Right ventricle myocardium superior (tissue), 1 donor: Measurements from ENCODE around the gene MUC4. TPM values are rescaled to one million over a fixed set of nuclear protein-coding genes. Genes with fewer than 3 reads are reported as not detected.
A peak's percentile ranks its signal among the peaks of the same experiment; 100 is the strongest.
"Not testable (repeated sequence)": the region's sequence is repeated elsewhere in the genome, so short reads cannot be mapped to it uniquely, and the experiment has no call there.

Source experiments
- ATAC-seq: fragments of 200-7000 bp; cut with Tn5 transposase; one replicate; pipeline ENCODE4 v1.9.1; 2020; ENCODE audit warnings: mild to moderate bottlenecking; ENCODE audit not compliant: poor library complexity
- DNase-seq: peaks from one replicate; pipeline ENCODE4 v3.0.0-alpha.2; 2020
- intact Hi-C: fragments of 100-400 bp; cut with DNase I; formaldehyde crosslinking; loops from one replicate; pipeline ENCODE4 v1.11.2; 2022
- total RNA-seq: library from RNA; stranded (reverse); fragmentation: NEBNext Ultra II Directional; extraction: Animal tissue kit (Norgen Biotek cat#: 25700); gene quantifications from one replicate; pipeline ENCODE4 v1.2.1, GENCODE V29; 2021
- donor health status: DM: no; HTN: yes; CAD: no; lungs with severe emphysema.

MUC4 gene
- total RNA-seq, 1 donor from 2014 or later, result not detected

GRCh38 chr3:195816276-195816913 is 4.7 kb upstream of the MUC4 start:
- DNase-seq, ATAC-seq: not testable (repeated sequence)

DNA sequence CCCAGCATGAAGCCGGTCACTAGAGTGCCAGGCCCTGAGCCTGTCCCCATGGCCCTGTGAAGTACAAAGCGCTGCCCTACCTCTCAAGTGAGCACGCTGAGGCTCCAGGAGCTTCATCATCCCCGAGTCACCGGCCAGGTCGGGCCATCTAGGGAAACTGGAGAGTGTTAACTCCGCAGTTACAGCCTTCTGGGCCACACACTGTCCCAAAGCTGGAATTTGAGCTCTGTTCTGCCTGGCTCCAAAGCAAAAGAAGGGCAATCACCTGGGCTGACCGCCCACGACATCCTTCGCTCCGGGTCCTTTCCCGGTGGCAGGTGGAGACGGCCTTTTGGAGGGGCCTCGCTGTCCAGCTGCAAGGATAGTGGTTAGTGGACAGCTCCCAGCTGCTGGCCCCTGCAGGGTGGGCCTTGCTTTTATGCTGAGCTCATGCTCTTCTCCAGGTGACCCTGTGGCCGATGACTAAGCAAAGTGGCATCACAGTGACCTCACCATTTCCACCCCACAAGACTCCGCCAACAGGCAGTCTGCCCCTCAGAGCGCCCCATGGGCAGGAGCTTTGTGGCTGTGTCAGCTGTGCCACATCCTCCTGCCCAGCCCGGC is 3.5 kb upstream of the MUC4 start:
- ATAC-seq (no peak), DNase-seq (no peak)
- intact Hi-C loops, result no loop called here

More at GRCh38 chr3:195816276-195816913, 4.7 kb upstream of the MUC4 start:
- intact Hi-C loops, result not testable (repeated sequence)

DNA sequence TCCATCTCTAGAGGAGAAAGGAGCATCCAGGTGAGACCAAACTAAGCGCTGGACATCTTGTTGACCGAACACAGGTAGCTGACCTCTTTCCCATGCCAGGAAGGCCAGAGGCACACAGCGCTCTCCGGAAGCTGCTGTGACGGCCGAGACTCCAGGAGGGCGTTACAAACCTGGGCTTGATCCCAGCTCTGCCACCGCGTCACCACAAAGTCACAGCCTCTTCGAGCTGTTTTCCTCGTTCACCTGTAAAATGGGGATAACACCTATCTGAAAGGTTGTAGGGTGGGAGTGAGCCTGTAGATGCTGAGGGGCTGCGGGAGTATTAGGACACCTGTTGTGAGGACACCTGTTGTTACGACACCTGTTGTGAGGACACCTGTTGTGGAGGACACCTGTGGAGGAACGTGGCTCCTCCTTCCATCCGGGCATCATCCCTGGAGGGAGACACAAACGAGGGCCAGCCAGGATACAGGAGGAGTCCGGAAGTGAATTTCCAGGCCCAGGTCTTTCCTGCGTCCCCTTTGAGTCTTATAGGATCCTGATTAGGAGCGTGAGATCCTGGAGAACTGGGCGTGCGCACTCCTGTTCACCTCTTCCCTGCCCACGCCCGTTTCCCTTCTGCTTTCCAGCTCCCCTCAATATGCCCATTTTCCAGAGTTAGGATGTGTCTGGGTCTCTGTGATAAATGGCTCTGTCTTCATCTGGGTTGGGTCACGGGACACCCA is 2.3 kb upstream of the MUC4 start:
- intact Hi-C loops, result no loop called here
- ATAC-seq (no peak), DNase-seq (no peak)

DNA sequence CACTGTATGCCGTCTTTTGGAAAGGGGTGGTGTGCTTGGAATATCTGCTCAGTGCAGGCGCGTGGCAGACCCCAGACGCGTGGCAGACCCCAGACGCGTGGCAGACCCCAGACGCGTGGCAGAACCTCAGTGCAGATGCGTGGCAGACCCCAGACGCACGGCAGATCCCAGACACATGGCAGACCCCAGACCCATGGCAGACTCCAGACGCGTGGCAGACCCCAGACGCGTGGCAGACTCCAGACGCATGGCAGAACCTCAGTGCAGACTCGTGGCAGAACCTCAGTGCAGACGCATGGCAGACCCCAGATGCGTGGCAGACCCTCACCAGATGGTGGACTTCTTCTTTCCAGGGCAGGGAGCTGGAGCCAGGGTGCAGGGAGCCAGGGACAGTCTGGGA is 637 bp upstream of the MUC4 start:
- ATAC-seq, result no peak
- DNase-seq, result no peak
- intact Hi-C loops, result no loop called here

- intact Hi-C loops, result no loop called here
- ATAC-seq (no peak), DNase-seq (peak; percentile 9)
Measured at GRCh38 chr3:195810455-195810845, 1.3 kb downstream of the MUC4 start.

- DNase-seq (no peak), ATAC-seq (no peak)
- intact Hi-C loops, result no loop called here
Measured at GRCh38 chr3:195809796-195810454, 1.8 kb downstream of the MUC4 start.

GRCh38 chr3:195809291-195809785 is 2.4 kb downstream of the MUC4 start:
- intact Hi-C loops, result no loop called here
- DNase-seq (peak; percentile 23), ATAC-seq (no peak)

DNA sequence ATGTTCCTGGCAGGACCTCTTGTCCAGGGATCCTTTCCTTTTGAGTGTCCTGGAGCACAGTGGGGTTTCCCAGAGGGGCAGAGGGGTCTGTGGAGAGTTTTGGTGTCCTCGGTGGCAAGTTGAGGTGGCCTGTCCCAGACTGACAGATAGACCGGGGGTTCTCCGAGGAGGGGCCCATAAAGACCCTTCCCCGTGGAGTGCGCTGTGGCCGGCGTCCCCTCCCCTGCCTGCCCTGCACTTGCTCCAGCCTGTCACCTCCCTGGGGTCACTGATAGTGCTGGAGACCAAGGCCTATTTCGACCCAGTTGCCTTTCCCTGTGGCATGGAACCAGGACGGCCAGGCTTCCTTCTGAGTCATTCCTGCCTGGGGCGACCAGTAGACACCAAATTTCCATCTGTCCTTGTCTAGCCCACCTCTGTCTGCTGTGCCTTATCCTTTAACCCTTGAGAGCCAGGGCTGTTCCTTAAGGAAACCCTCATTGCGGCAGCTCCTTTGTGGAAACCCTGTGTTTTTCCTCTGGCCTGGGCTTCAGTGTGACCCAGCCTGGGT is 2.9 kb downstream of the MUC4 start:
- intact Hi-C loops, result no loop called here
- ATAC-seq, result no peak
- DNase-seq, result peak; percentile 24

DNA sequence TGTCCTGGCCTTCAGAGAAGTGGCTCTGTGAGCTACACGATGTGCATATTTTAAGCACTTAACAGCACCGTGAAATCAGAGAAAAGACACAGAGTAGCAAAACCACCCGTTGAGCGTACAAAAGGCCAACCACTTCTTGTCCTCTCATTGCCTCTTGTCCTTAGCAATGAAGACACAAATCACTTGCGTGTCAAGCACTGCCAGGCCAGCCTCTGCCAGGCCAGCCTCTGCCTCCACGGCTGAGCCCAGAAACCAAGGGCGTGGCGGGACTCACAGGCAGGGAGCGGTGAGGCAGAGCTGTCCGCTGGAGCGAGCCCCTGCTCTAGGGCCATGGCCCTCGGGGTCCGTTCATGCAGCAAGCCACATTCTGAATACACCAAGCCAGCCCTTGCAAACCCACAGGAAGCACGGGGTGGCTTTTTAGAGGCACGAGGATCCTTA is 4.0 kb downstream of the MUC4 start:
- no peak for ATAC-seq
- DNase-seq, result no peak
- intact Hi-C loops, result no loop called here

DNA sequence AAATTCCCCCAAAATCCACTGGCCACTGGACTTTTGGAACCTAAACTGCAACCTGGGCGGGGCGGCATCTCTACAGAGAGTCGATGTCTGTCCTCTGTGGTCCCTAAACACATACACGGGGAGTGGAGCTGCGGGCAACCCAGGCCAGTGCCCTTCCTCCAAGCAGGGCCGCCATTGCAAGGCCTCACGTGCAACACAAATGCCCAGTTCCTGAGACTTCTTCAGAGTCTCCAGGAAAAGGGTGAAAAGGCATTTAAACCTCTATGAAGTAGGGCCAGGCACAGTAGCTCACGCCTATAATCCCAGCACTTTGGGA is 4.9 kb downstream of the MUC4 start:
- DNase-seq (no peak), ATAC-seq (no peak)
- intact Hi-C loops, result no loop called here

DNA sequence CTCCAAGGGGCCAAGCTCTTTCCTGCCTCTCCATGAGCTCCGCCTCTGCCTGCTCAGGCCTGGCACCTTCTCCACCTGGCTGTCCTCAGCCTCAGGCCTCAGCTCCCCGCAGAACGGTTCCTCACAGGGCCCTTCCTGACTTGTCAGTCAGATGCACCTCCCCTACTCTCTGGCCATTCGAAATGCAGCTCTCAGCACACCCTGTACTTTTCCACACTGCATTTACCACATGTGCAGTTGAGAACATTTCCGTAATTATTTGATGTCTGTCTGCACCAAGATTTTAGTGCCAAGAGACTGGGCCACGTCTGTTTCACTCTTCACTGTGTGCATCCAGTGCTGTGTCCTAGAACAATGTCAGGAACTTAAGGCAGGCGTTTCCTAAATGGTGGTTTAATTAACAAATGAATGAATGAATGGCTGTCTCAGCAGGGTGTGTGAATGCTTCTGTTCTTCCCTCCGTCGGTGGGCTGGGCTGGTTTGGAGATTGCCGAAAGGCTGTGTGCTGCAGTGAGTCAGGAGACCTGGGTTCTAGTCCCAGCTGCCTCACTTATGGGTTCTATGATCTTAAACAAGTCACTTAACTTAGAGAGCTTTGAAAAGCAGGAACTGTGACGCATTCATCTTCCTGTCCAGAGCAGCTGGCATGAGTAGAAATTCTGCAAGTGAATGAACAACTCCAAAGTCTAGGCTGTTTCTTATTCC is 5.4 kb downstream of the MUC4 start:
- intact Hi-C loops, result no loop called here
- DNase-seq (no peak), ATAC-seq (no peak)

DNA sequence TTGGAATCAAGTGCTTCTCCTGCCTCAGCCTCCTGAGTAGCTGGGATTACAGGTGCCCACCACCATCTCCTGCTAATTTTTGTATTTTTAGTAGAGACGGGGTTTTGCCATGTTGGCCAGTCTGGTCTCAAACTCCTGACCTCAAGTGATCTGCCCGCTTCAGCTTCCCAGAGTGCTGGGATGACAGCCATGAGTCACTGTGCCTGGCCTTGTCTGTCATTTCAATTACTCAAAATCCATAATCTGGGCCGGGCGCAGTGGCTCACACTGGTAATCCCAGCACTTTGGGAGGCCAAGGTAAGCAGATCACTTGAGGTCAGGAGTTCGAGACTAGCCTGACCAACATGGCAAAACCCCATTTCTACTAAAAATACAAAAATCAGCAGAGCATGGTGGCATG is 6.1 kb downstream of the MUC4 start:
- intact Hi-C loops, ATAC-seq, DNase-seq: not testable (repeated sequence)

- ATAC-seq (no peak), DNase-seq (no peak)
- intact Hi-C loops, result no loop called here
Measured at GRCh38 chr3:195805181-195805580, 6.5 kb downstream of the MUC4 start.

DNA sequence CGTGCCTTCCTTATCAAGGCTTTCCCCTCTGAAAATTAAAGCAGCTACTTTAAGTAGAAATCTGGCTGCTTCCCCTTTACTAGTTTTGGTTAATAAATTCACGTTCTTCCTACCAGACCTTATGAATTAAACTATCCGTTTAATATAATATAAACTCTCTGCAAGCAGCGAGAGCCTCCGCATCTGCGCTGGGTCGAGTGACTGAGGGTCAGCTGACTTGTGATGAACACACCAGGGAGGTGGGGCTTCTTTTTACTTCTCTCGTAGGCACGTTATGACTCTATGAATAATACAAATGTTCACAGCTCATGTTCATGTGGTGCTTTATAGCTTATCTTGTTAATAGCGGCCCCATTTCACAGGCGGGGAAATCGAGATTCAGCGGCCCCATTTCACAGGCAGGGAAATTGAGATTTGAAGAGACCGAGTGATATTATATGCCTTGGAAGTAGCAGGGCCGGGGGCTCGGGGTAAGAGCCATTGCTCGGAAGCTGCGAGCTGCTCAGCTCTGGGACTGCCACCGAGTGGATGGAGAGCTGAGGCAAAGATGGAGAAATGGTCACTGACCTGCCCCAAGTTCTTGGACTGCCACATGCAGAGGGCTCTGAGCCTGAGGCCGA is 8.3 kb downstream of the MUC4 start:
- DNase-seq (no peak), ATAC-seq (peak; percentile 54)
- intact Hi-C loops, result no loop called here

DNA sequence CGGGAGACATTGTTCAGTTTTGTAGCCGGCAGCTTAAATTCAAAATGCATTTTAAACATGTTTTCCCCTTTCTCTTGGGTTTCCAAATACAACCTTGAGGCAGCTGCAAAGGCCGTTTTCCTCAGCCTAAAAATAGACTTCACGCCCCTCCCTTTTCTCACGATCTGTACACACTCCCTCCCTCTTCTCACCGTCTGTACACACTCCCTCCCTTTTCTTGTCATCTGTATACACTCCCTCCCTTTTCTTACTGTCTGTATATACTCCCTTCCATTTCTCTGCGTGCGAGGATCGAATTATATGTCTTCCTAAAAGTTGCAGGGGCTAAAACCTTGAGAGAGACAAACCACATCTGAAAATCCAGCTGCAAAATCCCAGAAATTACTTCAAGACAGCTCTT is 8.9 kb downstream of the MUC4 start:
- peak; percentile 57 for ATAC-seq
- intact Hi-C loops, result no loop called here
- no peak for DNase-seq

- DNase-seq (no peak), ATAC-seq (no peak)
- intact Hi-C loops, result no loop called here
Measured at GRCh38 chr3:195802261-195802701, 9.4 kb downstream of the MUC4 start.

DNA sequence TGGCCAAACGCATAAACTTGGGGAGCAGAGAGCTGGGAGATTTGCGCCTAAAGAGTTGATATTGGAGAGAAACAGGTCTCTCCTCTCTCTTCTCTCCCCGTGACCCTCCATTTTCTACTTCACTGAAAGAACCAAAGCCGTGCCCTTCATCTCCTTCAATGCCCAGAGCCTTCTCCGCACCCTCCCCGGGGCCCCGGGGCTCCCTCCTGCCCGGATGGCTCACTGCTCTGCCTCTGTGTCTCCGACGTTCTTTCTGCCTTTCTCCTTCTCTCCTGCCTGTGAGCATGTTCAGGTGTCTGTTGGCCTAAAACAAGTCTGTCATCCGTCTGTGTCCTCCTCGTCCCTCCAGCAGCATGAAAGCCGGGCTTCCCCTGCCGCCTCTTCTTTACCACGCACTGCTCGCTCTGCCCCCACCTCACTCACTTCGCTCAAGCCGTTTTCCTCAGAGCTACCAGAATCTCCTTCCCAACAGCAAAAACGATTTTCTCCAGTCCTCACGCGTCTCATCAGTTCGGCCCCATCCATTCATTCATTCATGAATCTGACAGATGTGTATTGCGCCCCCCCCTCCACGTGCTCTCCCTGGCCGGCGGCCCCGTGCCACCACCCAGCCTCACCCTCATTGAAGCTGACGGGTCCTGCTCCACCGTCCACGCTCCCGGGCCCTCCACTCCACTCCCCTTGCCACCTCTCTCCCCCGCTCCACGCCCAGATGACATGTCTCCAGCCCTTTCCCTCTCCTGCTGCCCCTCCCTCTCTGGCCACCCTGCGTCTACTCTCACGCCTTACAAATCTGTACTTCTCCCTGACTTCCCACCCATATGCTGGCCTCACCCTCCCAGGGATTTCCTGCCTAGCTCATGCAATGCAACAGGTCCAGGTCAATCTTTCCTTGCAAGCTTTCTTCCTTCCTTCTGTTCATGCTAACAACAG is 10.2 kb downstream of the MUC4 start:
- intact Hi-C loops, result no loop called here
- no peak for ATAC-seq

More for the DNA sequence above, 10.2 kb downstream of the MUC4 start:
- DNase-seq, result no peak
